HG03039 (cell line): ENCODE measurements around the gene ESR2.
"Not testable (repeated sequence)": the region's sequence is repeated elsewhere in the genome, so short reads cannot be mapped to it uniquely, and the experiment has no call there.

Experiments
- ATAC-seq: cut with Tn5 transposase; IDR thresholded peaks from one replicate; pipeline ENCODE4 v1.9.1; 2021; ENCODE audit warnings: mild to moderate bottlenecking, moderate library complexity; ENCODE audit not compliant: unreplicated experiment

The ESR2 gene

GRCh38 chr14:64225151-64225757 lies 68.9 kb downstream of the ESR2 start:
- ATAC-seq = no peak

GRCh38 chr14:64221391-64222003 lies 72.7 kb downstream of the ESR2 start:
- ATAC-seq = no peak

GRCh38 chr14:64220466-64220865 lies 73.7 kb downstream of the ESR2 start:
- no peak for ATAC-seq

GRCh38 chr14:64220056-64220455 lies 74.1 kb downstream of the ESR2 start:
- no peak for ATAC-seq

- ATAC-seq = no peak
Measured at GRCh38 chr14:64218344-64219240, 75.6 kb downstream of the ESR2 start.

GRCh38 chr14:64217834-64218233 lies 76.3 kb downstream of the ESR2 start:
- ATAC-seq = no peak

GRCh38 chr14:64217308-64217707 lies 76.9 kb downstream of the ESR2 start:
- no peak for ATAC-seq

GRCh38 chr14:64215978-64216377 lies 78.2 kb downstream of the ESR2 start:
- ATAC-seq = no peak

- ATAC-seq = no peak
Measured at GRCh38 chr14:64215274-64215673, 78.9 kb downstream of the ESR2 start.

GRCh38 chr14:64213853-64214570 lies 80.2 kb downstream of the ESR2 start:
- no peak for ATAC-seq

- ATAC-seq = no peak
Measured at GRCh38 chr14:64213086-64213485, 81.1 kb downstream of the ESR2 start.

- no peak for ATAC-seq
Measured at GRCh38 chr14:64212666-64213065, 81.5 kb downstream of the ESR2 start.

- not testable (repeated sequence) for ATAC-seq
Measured at GRCh38 chr14:64210912-64211311, 83.3 kb downstream of the ESR2 start.

GRCh38 chr14:64210216-64210615 lies 84.0 kb downstream of the ESR2 start:
- ATAC-seq = no peak

- ATAC-seq = no peak
Measured at GRCh38 chr14:64209444-64210131, 84.6 kb downstream of the ESR2 start.

- ATAC-seq = no peak
Measured at GRCh38 chr14:64208981-64209380, 85.2 kb downstream of the ESR2 start.

- no peak for ATAC-seq
Measured at GRCh38 chr14:64208261-64208660, 85.9 kb downstream of the ESR2 start.

GRCh38 chr14:64203366-64204006 lies 90.7 kb downstream of the ESR2 start:
- ATAC-seq = no peak

- ATAC-seq = no peak
Measured at GRCh38 chr14:64202716-64203115, 91.5 kb downstream of the ESR2 start.

GRCh38 chr14:64201921-64202545 lies 92.1 kb downstream of the ESR2 start:
- no peak for ATAC-seq
